ENCODE results near the gene TNN.

- no peak for TF ChIP-seq CTCF (IDR thresholded peaks at IDR 0.05)
- TF ChIP-seq POLR2A (IDR thresholded peaks at IDR 0.05), result no peak
Observed at GRCh38 chr1:175033953-175034352, 33.7 kb upstream of the TNN start.
